Measurements from ENCODE around the gene PKHD1.

Gene PKHD1

DNA sequence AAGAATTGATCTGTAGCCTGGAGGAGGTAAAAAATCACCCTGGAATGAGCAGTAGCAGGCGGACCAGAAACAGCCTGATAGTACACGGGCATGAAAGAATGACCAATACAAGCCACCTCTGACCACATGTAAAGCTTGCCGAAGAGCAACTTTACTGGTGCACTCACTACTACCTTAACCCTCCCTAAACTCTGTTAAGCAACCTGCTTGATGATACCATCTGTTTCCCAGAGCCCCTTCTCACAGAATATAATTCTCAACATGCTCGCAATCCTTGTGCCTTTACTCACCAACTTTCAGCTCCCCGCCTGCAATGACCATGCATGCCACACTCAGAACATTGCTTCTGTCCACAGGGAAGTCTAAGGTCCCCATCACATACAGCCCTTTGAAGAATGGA lies 296.5 kb downstream of the PKHD1 start:
- DNase-seq (ENCODE audit: low read depth): no peak

DNA sequence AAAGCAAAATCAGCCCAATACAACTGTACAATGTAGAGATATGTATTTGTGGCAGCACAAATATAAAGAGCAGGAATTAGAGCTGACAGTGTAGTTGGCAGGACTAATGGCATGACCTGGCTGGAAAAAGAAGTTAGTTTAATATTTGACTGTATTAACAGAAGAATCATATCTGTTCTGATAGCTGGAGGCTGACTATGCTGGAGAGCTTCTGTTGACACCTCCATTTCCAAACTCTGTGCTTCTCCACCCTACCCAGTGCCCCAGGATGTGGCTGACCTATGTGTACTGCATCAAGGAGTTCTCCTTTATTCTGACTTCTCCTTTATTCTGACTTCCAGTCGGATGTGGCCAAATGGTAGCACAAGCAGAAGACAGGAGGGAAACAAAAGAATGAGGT lies 299.3 kb downstream of the PKHD1 start:
- no peak for DNase-seq (ENCODE audit: low read depth)

GRCh38 chr6:51778666-51779065 lies 308.7 kb downstream of the PKHD1 start:
- no peak for DNase-seq (ENCODE audit: low read depth)

DNA sequence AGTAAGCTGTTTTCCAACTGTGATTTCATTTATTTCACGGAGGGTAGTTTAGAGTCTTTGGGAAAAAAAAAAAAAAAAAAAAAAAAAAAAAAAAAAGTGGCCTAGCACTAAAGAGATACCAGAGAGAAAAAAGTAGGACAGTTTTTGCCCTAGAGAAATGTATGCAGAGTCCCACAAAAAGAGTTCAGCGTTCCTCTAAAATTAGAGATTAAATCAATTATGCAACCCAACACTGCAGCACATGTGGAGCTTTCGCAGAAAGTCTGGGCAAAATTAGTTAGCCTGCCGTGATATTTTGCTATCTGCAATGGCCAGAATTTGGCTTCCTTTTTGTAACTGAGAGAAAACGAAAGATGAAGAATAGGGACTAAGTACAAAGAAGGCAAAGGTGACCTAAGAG lies 309.8 kb downstream of the PKHD1 start:
- DNase-seq (ENCODE audit: low read depth): no peak

- no peak for DNase-seq (ENCODE audit: low read depth)
Measured at GRCh38 chr6:51775942-51776860, 311.2 kb downstream of the PKHD1 start.

DNA sequence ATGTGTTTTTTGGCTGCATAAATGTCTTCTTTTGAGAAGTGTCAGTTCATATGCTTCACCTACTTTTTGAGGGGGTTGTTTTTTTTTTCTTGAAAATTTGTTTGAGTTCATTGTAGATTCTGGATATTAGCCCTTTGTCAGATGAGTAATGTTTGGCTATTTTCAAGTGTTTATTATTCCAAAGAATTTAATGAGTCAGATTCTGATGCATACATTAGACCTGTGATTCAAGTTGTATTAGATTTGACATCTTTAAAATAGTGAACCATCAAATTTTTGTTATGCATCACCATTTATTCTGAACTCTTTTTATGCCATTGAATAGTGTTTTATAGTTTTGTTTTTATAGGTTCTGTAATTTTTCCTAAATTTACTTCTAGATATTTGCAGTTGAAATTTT lies 319.3 kb downstream of the PKHD1 start:
- no peak for DNase-seq (ENCODE audit: low read depth)

DNA sequence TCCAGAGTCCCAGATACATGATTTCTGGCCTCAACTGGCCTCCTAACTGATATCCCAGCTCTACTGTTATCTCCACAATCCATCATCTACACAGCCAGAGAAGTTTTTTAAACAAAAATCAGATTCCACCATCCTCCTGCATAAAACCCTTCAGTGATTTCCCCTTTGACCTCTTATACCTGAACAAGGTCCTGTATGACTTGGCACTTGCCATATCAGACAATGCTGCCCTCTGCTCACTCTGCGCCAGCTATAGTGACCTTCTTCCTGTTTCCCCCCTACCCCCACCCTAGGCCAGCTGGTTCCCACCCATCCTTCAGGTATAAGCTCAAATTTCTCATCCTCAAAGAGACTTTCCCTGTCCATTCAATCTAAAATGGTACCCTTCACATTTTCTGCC lies 322.2 kb downstream of the PKHD1 start:
- no peak for DNase-seq (ENCODE audit: low read depth)

- DNase-seq (ENCODE audit: low read depth): no peak
Measured at GRCh38 chr6:51753635-51754034, 333.8 kb downstream of the PKHD1 start.

- no peak for DNase-seq (ENCODE audit: low read depth)
Measured at GRCh38 chr6:51743999-51744398, 343.4 kb downstream of the PKHD1 start.

DNA sequence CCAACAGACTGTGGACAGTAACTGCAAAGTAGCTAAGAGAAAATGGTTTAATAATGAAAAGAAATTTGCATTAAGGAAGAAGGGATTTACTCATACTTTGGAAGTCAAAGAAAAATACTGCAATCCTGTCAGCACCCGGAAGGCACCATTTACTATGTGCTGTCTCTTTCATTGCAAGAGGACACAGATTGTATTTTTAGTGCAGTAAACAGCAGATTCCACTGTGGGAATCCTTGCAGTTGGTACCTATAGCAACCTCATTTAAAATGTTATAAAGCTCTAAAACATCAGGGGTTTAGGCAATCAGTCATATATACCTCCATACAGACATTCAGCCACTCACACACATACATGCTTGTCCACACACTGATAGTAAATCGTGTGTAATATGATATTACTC lies 346.8 kb downstream of the PKHD1 start:
- DNase-seq (ENCODE audit: low read depth): no peak

GRCh38 chr6:51738614-51739013 lies 348.8 kb downstream of the PKHD1 start:
- no peak for DNase-seq (ENCODE audit: low read depth)

DNA sequence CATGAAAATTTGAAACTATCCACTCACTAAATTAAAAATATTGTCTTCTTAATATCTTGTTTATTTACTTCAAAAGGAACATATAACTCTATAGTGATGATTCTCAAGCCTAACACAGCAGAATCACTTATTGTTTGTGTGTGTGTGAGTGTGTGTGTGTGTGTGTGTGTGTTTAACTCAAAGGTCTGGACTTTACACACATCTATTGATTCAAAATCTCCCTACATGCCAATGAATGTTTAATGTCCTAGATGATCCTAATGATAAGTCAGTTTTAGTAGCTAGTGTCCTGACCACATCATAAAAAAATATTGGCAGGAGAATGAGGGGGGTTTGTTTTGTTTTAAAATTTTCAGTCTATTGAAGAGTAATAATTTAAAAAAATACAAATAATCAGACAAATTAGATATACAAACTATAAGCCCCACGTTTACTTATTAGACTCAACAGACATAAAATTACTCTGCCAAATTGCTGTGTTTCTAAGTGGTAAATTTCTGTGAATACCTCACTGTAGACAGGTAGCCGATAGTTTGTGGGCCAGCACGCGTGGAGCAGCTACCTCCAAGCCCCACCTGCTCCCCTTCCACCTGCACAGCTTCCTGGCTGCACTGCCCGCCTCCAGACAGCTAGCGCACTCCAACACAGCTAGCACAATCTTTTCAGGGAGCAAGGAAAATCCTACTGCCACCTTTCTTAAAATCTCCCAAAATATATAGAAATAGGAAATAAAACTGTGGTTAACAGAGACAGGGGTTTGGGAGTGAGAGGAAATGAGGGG lies 349.6 kb downstream of the PKHD1 start:
- no peak for DNase-seq (ENCODE audit: low read depth)

- DNase-seq (ENCODE audit: low read depth): no peak
Measured at GRCh38 chr6:51725155-51725554, 362.3 kb downstream of the PKHD1 start.

DNA sequence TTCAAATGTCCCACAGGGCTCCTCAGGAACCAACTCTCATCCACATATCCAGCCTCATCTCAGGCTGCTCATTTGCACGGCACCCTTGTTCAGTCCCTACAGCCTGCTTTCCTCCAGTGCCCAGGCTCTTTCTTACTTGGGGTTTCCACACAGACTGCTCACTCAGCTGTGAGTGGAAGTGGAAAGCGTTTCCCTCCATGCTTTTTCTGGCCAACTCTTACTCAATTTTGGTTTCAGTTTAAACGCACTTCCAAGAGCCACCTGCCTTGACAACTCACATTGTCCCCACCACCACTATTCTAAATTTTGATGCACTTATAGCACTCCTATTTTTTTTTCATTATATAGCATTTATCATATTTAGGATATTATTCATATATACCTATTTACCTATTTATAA lies 367.1 kb downstream of the PKHD1 start:
- DNase-seq (ENCODE audit: low read depth): no peak

DNA sequence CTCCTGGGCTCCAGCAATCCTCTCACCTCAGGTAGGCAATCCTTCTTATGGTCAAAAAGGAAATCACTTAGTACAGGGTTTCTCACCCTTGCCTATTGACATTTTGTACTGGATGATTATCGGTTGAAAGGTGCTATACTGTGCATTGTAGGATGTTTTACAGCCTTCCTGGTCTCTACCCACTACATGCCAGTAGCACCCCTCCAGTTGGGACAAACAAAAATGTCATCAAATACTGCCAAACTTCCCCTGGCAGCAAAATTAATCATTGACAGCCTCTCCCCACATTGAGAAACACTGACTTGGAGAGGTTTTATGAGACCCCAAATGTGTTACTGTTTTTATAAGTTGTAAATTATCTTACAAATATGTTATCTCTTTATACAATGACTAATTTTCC lies 368.1 kb downstream of the PKHD1 start:
- no peak for DNase-seq (ENCODE audit: low read depth)

DNA sequence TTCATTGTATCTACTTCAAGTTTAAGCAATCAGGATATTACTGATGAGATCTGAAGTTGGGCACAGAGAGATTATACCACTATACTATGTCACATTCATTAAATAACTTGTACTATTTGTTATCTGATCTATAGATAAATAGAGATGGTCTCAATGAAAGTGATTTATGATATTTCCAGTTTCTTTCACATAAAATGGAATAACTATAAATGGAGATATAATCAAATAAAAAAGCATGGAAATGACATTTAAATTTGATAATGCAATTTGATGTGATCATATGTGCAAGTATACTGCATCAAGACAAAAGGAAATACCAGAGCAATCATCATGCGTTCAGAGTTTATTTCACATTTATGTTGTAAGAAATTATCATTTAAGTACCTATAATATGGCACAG lies 368.9 kb downstream of the PKHD1 start:
- DNase-seq (ENCODE audit: low read depth): no peak

DNA sequence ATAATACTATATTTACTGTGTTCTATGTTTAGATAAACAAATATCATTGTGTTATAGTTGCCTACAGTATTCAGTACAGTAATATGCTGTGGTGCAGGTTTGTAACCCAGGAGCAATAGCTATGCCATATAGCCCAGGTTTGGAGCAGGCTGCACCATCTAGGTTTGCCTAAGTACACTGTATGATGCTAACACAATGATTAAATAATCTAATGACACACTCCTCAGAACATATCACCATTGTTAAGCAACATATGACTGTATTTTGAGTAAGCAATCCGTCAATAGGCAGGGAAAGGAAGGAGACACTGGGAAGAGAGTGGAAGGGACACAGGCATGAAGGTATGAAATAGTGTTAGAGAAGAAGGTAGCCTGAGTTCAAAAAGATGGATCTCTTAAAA lies 369.9 kb downstream of the PKHD1 start:
- DNase-seq (ENCODE audit: low read depth): no peak

GRCh38 chr6:51711876-51712275 lies 375.5 kb downstream of the PKHD1 start:
- no peak for DNase-seq (ENCODE audit: low read depth)

DNA sequence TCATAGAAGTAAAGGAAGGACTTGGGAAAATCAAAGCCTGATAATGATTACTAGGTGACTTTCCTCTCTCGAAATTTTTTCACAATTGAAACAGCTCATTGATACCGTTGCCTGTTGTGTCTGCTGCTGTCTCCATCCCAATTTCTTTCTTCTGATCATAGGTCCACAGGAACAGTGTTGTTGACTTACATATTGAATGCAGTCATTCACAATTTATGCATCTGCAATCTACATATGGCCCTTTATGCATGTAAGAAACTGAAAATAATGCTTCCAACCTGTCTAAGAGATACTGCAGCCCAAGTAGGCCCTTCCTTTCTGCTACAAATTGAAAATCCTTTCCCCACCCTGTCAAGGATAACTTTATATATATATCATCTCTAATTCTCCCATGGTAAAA lies 381.3 kb downstream of the PKHD1 start:
- no peak for DNase-seq (ENCODE audit: low read depth)

- DNase-seq (ENCODE audit: low read depth): no peak
Measured at GRCh38 chr6:51704932-51705540, 382.4 kb downstream of the PKHD1 start.

- DNase-seq (ENCODE audit: low read depth): no peak
Measured at GRCh38 chr6:51702851-51703250, 384.6 kb downstream of the PKHD1 start.

DNA sequence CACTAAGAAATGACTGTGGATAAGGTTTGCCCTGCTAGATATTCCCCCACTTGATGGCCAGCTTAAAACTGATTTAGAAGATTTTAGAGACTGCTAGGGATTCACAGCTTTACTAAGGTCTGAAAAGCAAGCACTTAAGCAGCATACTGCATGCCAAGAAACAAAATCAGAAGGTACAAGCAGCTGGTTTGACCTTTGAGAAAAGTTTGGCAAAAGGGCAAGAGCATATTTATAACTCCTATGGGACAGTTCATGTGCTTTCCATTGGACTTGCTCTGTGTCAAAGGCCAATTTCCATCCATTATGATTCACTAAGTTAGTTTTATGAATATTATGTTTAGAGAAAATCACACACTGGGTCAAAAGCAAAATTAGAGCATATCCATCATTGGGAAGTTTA lies 402.8 kb downstream of the PKHD1 start:
- DNase-seq (ENCODE audit: low read depth): no peak

GRCh38 chr6:51684038-51684437 lies 403.4 kb downstream of the PKHD1 start:
- no peak for DNase-seq (ENCODE audit: low read depth)

Measured in stimulated activated CD8-positive, alpha-beta memory T cell treated with anti-CD3 and anti-CD28 coated beads, Interleukin-12 subunit alpha, Interleukin-12 subunit beta, amount 100 ng/mL, for 4 hours (primary cell).